OCI-LY1 (cell line): ENCODE results near the gene EREG.

Experiments
- CTCF ChIP-seq: fragments of 200-600 bp; sonication (generic), shearing (Covaris generic); IDR thresholded peaks from 2 replicates; pipeline ENCODE4 v1.5.1; 2017; ENCODE audit warnings: mild to moderate bottlenecking, antibody characterized with exemption, low read length, moderate library complexity, mixed read lengths
- EZH2 ChIP-seq: fragments of 200-600 bp; sonication (generic), shearing (Covaris generic); IDR thresholded peaks from 2 replicates; pipeline ENCODE4 v1.8.0; 2017; ENCODE audit warnings: borderline replicate concordance, mixed run types, mild to moderate bottlenecking, antibody characterized with exemption, low read length, moderate library complexity, mixed read lengths

GRCh38 chr4:74389494-74389893, 24.5 kb downstream of the EREG start:
- no peak for TF ChIP-seq CTCF
- TF ChIP-seq EZH2, result no peak
